HepG2 (cell line): ENCODE data around the gene IL17RB. TPM values are rescaled to one million over a fixed set of nuclear protein-coding genes. Genes with fewer than 3 reads are reported as not detected.

Source experiments
- CBFB ChIP-seq: sonication (generic); formaldehyde crosslinking; IDR thresholded peaks from 2 replicates; pipeline ENCODE4 v1.4.0; 2020; ENCODE audit warnings: missing genetic modification reagents
- CCAR2 ChIP-seq: fragments of 200-400 bp; formaldehyde crosslinking; optimal IDR thresholded peaks from 2 replicates; pipeline ENCODE3; 2018; ENCODE audit warnings: low read depth, mild to moderate bottlenecking, low read length, moderate library complexity
- EP300 ChIP-seq, 3 experiments: sonication (generic) in 1 of 3; formaldehyde crosslinking in 1 of 3; IDR thresholded peaks; 2 replicates each; pipeline versions ENCODE4 v1.5.1 to v1.6.1; 2011 to 2020; ENCODE audit warnings: low read depth in 2 of 3, low read length in 2 of 3, borderline replicate concordance in 1 of 3, improper control_type of control experiment in 1 of 3, mild to moderate bottlenecking in 1 of 3, missing genetic modification reagents in 1 of 3, moderate library complexity in 1 of 3
- ETV5 ChIP-seq: IDR thresholded peaks from 2 replicates; pipeline ENCODE4 v1.6.1; 2018; ENCODE audit warnings: missing biosample characterization, missing genetic modification reagents, inconsistent platforms, borderline replicate concordance
- HNRNPK ChIP-seq: fragments of 200-400 bp; formaldehyde crosslinking; IDR thresholded peaks from 2 replicates; pipeline ENCODE4 v1.6.1; 2018; ENCODE audit warnings: low read length, low read depth, moderate library complexity, mild to moderate bottlenecking; ENCODE audit not compliant: poor library complexity, severe bottlenecking
- IKZF1 ChIP-seq: fragments of 450-650 bp; IDR thresholded peaks from 2 replicates; pipeline ENCODE4 v1.7.1; 2016
- MLXIP ChIP-seq: sonication (generic); formaldehyde crosslinking; IDR thresholded peaks from 2 replicates; pipeline ENCODE4 v1.9.0; 2021; ENCODE audit warnings: missing genetic modification reagents, borderline replicate concordance
- NKX3-1 ChIP-seq: sonication (generic); formaldehyde crosslinking; IDR thresholded peaks from 2 replicates; pipeline ENCODE4 v1.5.0; 2020; ENCODE audit warnings: missing genetic modification reagents
- PBX2 ChIP-seq: IDR thresholded peaks from 2 replicates; pipeline ENCODE4 v1.6.1; 2016; ENCODE audit warnings: control low read depth
- PHF8 ChIP-seq: sonication (generic); formaldehyde crosslinking; IDR thresholded peaks from 2 replicates; pipeline ENCODE4 v1.5.0; 2020; ENCODE audit warnings: missing genetic modification reagents
- ZBTB8A ChIP-seq: sonication (generic); formaldehyde crosslinking; IDR thresholded peaks from 2 replicates; pipeline ENCODE4 v1.4.0; 2020; ENCODE audit warnings: mild to moderate bottlenecking, low read depth, missing genetic modification reagents, borderline replicate concordance
- ZNF251 ChIP-seq: sonication (generic); formaldehyde crosslinking; IDR thresholded peaks from 2 replicates; pipeline ENCODE4 v1.9.0; 2021; ENCODE audit warnings: mild to moderate bottlenecking, missing genetic modification reagents
- ZNF615 ChIP-seq: sonication (generic); formaldehyde crosslinking; IDR thresholded peaks from 2 replicates; pipeline ENCODE4 v1.5.0; 2020; ENCODE audit warnings: mild to moderate bottlenecking, missing genetic modification reagents, borderline replicate concordance
- ZNF670 ChIP-seq: sonication (generic); formaldehyde crosslinking; IDR thresholded peaks from 2 replicates; pipeline ENCODE4 v1.8.0; 2022; ENCODE audit warnings: mild to moderate bottlenecking, missing genetic modification reagents, borderline replicate concordance
- ZNF720 ChIP-seq: sonication (generic); formaldehyde crosslinking; IDR thresholded peaks from 2 replicates; pipeline ENCODE4 v1.4.0; 2020; ENCODE audit warnings: missing genetic modification reagents
- ZNF772 ChIP-seq: sonication (generic); formaldehyde crosslinking; IDR thresholded peaks from 2 replicates; pipeline ENCODE4 v1.5.0; 2020; ENCODE audit warnings: mild to moderate bottlenecking, missing genetic modification reagents
- ZSCAN30 ChIP-seq: sonication (generic); formaldehyde crosslinking; IDR thresholded peaks from 2 replicates; pipeline ENCODE4 v1.5.0; 2020; ENCODE audit warnings: mild to moderate bottlenecking, missing genetic modification reagents
- ZSCAN9 ChIP-seq: IDR thresholded peaks from 2 replicates; pipeline ENCODE4 v1.6.1; 2016; ENCODE audit warnings: borderline replicate concordance
- polyA plus RNA-seq, 8 experiments: library from polyadenylated mRNA; depleted of rRNA in 3 of 8; stranded (reverse) in 7 of 8; unstranded in 1 of 8; fragments of >200 nt; fragmentation: Illumina TruSeq in 4 of 8; extraction: Trizol in 4 of 8; gene quantifications; 2 replicates each; pipeline versions ENCODE4 v1.2.1 to v1.2.3, GENCODE V29; 2011 to 2016; ENCODE audit warnings: low read depth in 4 of 8, missing spikeins in 1 of 8, mixed read lengths in 1 of 8; ENCODE audit not compliant: insufficient read depth in 1 of 8
- total RNA-seq, 5 experiments: library from RNA; depleted of rRNA; stranded (reverse); fragments of >200 nt; fragmentation: Illumina TruSeq; extraction: Trizol; gene quantifications; 2 replicates each; pipeline ENCODE4 v1.2.3, GENCODE V29; 2016; ENCODE audit warnings: low read depth in 1 of 5
- TF ChIP-seq, protein P1 (sequence below): sonication (generic); formaldehyde crosslinking; IDR thresholded peaks from 2 replicates; pipeline ENCODE4 v1.4.0; 2020; ENCODE audit warnings: missing genetic modification reagents, borderline replicate concordance
- TF ChIP-seq, protein P2 (sequence below): sonication (generic); formaldehyde crosslinking; IDR thresholded peaks from 2 replicates; pipeline ENCODE4 v1.5.1; 2020; ENCODE audit warnings: mild to moderate bottlenecking, missing genetic modification reagents, moderate library complexity

The IL17RB gene
- total and polyA plus RNA-seq, 2 of the 13 experiments (the other 11 are each of a cell fraction or from before 2014, with no cell fraction given): 130 to 190 TPM

- TF ChIP-seq HNRNPK: peak; percentile 11
- TF ChIP-seq, protein P1, sequence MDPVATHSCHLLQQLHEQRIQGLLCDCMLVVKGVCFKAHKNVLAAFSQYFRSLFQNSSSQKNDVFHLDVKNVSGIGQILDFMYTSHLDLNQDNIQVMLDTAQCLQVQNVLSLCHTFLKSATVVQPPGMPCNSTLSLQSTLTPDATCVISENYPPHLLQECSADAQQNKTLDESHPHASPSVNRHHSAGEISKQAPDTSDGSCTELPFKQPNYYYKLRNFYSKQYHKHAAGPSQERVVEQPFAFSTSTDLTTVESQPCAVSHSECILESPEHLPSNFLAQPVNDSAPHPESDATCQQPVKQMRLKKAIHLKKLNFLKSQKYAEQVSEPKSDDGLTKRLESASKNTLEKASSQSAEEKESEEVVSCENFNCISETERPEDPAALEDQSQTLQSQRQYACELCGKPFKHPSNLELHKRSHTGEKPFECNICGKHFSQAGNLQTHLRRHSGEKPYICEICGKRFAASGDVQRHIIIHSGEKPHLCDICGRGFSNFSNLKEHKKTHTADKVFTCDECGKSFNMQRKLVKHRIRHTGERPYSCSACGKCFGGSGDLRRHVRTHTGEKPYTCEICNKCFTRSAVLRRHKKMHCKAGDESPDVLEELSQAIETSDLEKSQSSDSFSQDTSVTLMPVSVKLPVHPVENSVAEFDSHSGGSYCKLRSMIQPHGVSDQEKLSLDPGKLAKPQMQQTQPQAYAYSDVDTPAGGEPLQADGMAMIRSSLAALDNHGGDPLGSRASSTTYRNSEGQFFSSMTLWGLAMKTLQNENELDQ: no peak
- TF ChIP-seq ZBTB8A: no peak
- TF ChIP-seq, protein P2, sequence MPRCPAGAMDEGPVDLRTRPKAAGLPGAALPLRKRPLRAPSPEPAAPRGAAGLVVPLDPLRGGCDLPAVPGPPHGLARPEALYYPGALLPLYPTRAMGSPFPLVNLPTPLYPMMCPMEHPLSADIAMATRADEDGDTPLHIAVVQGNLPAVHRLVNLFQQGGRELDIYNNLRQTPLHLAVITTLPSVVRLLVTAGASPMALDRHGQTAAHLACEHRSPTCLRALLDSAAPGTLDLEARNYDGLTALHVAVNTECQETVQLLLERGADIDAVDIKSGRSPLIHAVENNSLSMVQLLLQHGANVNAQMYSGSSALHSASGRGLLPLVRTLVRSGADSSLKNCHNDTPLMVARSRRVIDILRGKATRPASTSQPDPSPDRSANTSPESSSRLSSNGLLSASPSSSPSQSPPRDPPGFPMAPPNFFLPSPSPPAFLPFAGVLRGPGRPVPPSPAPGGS (CRISPR knock-in tag): peak; percentile 88
- no peak for TF ChIP-seq ZNF615 (CRISPR knock-in tag)
- TF ChIP-seq MLXIP (CRISPR knock-in tag): no peak
- TF ChIP-seq ETV5: peak; percentile 46
- peak in 1 of 2 experiments; percentile 64; a peak in 2 of 4 replicates for TF ChIP-seq EP300 (IDR thresholded peaks at IDR 0.05; ENCODE audit: low read depth in 2 of 2, low read length in 2 of 2)
- TF ChIP-seq EP300 (CRISPR knock-in tag; IDR thresholded peaks at IDR 0.05; ENCODE audit: borderline replicate concordance): no peak; the same call in 1 of the 2 replicates
- no peak for TF ChIP-seq ZSCAN30 (CRISPR knock-in tag)
- peak; percentile 76 for TF ChIP-seq PHF8 (CRISPR knock-in tag)
- no peak for TF ChIP-seq ZNF720
- peak; percentile 56; the same call in 1 of the 2 replicates for TF ChIP-seq ZNF670 (CRISPR knock-in tag)
- TF ChIP-seq ZNF772 (CRISPR knock-in tag): no peak; the same call in none of the 2 replicates
- no peak for TF ChIP-seq PBX2 (CRISPR knock-in tag)
- no peak for TF ChIP-seq IKZF1
- peak; percentile 53; the same call in 1 of the 2 replicates for TF ChIP-seq ZSCAN9 (CRISPR knock-in tag)
- no peak for TF ChIP-seq CCAR2
- no peak for TF ChIP-seq CBFB
- peak; percentile 76 for TF ChIP-seq NKX3-1 (CRISPR knock-in tag)
- TF ChIP-seq ZNF251 (CRISPR knock-in tag): peak; percentile 85; the same call in 1 of the 2 replicates
These were observed at the start of gene IL17RB, which contains the start of gene CHDH (continued) for GRCh38 chr3:53846134-53846850.
